ENCODE results near the gene CCRL2. TPM values are rescaled to one million over a fixed set of nuclear protein-coding genes. Genes with fewer than 3 reads are reported as not detected.

The CCRL2 gene
- total RNA-seq, 4 donors from 2014 or later: 0.59 to 1.4 (median 0.99) TPM

- H3K27ac ChIP-seq: no peak overlapping the region
- H3K27me3 ChIP-seq: no peaks in the 10 kb centered on the region
- H3K36me3 ChIP-seq: no peaks in the 10 kb centered on the region
- WGBS: 67% methylated on average over 14 of the region's 14 CpGs
- DNase-seq (ENCODE audit: low spot score in 2 of 2): no peak
- no peaks in the 10 kb centered on the region for H3K4me1 ChIP-seq
- no peaks in the 10 kb centered on the region for H3K9me3 ChIP-seq
- H3K4me3 ChIP-seq: no peak overlapping the region
- TF ChIP-seq POLR2AphosphoS5 (IDR thresholded peaks at IDR 0.05): no peak
- TF ChIP-seq POLR2A (IDR thresholded peaks at IDR 0.05): no peak
- peak in 1 of 2 donors; percentile 39 for TF ChIP-seq CTCF (IDR thresholded peaks at IDR 0.05)
- TF ChIP-seq EP300 (IDR thresholded peaks at IDR 0.05): no peak
Observed at GRCh38 chr3:46449755-46450552, 42.9 kb downstream of the CCRL2 start.

GRCh38 chr3:46453526-46454208 lies 46.6 kb downstream of the CCRL2 start:
- WGBS: 86% methylated on average over 6 of the region's 7 CpGs
- no peaks in the 10 kb centered on the region for H3K9me3 ChIP-seq
- H3K4me3 ChIP-seq: no peak overlapping the region
- no peak for DNase-seq (ENCODE audit: low spot score in 2 of 2)
- TF ChIP-seq EP300 (IDR thresholded peaks at IDR 0.05): no peak
- H3K4me1 ChIP-seq: no peaks in the 10 kb centered on the region
- H3K36me3 ChIP-seq: no peaks in the 10 kb centered on the region
- no peaks in the 10 kb centered on the region for H3K27me3 ChIP-seq
- no peak overlapping the region for H3K27ac ChIP-seq

- H3K27me3 ChIP-seq: no peaks in the 10 kb centered on the region
- no peaks in the 10 kb centered on the region for H3K9me3 ChIP-seq
- H3K36me3 ChIP-seq: no peaks in the 10 kb centered on the region
- TF ChIP-seq POLR2AphosphoS5 (IDR thresholded peaks at IDR 0.05): no peak
- no peak for TF ChIP-seq POLR2A (IDR thresholded peaks at IDR 0.05)
- TF ChIP-seq CTCF (IDR thresholded peaks at IDR 0.05): no peak
- no peak for TF ChIP-seq EP300 (IDR thresholded peaks at IDR 0.05)
- no peaks in the 10 kb centered on the region for H3K4me1 ChIP-seq
- no peak overlapping the region for H3K27ac ChIP-seq
- 59% methylated on average over 3 of the region's 3 CpGs for WGBS
- no peak overlapping the region for H3K4me3 ChIP-seq
- no peak for DNase-seq (ENCODE audit: low spot score in 2 of 2)
Observed at GRCh38 chr3:46454209-46454595, 47.1 kb downstream of the CCRL2 start.

GRCh38 chr3:46454606-46455005 lies 47.5 kb downstream of the CCRL2 start:
- H3K27me3 ChIP-seq: no peaks in the 10 kb centered on the region
- no peaks in the 10 kb centered on the region for H3K4me1 ChIP-seq
- H3K4me3 ChIP-seq: no peak overlapping the region
- DNase-seq (ENCODE audit: low spot score in 2 of 2): peak in 1 of 2 donors; percentile 11
- no peak overlapping the region for H3K27ac ChIP-seq
- 87% methylated on average over 7 of the region's 7 CpGs for WGBS
- no peaks in the 10 kb centered on the region for H3K36me3 ChIP-seq
- no peaks in the 10 kb centered on the region for H3K9me3 ChIP-seq
- no peak for TF ChIP-seq EP300 (IDR thresholded peaks at IDR 0.05)
- no peak for TF ChIP-seq POLR2A (IDR thresholded peaks at IDR 0.05)
- no peak for TF ChIP-seq POLR2AphosphoS5 (IDR thresholded peaks at IDR 0.05)
- TF ChIP-seq CTCF (IDR thresholded peaks at IDR 0.05): no peak

- no peaks in the 10 kb centered on the region for H3K4me1 ChIP-seq
- peaks cover 4% of the 10 kb centered on the region for H3K27me3 ChIP-seq
- H3K27ac ChIP-seq: no peak overlapping the region
- TF ChIP-seq POLR2A (IDR thresholded peaks at IDR 0.05) (no peak), EP300 (IDR thresholded peaks at IDR 0.05) (no peak), POLR2AphosphoS5 (IDR thresholded peaks at IDR 0.05) (no peak), CTCF (IDR thresholded peaks at IDR 0.05) (no peak)
- H3K4me3 ChIP-seq: no peak overlapping the region
- DNase-seq (ENCODE audit: low spot score in 2 of 2): no peak
- 93% methylated on average over 14 of the region's 21 CpGs for WGBS
- no peaks in the 10 kb centered on the region for H3K36me3 ChIP-seq
- H3K9me3 ChIP-seq: no peaks in the 10 kb centered on the region
Observed at GRCh38 chr3:46455231-46456115, 48.4 kb downstream of the CCRL2 start.

Data from suprapubic skin (tissue), 4 donors.